Measurements from ENCODE around the gene UQCRFS1.
"Not testable (repeated sequence)": the region's sequence is repeated elsewhere in the genome, so short reads cannot be mapped to it uniquely, and the experiment has no call there.

UQCRFS1 gene

DNA sequence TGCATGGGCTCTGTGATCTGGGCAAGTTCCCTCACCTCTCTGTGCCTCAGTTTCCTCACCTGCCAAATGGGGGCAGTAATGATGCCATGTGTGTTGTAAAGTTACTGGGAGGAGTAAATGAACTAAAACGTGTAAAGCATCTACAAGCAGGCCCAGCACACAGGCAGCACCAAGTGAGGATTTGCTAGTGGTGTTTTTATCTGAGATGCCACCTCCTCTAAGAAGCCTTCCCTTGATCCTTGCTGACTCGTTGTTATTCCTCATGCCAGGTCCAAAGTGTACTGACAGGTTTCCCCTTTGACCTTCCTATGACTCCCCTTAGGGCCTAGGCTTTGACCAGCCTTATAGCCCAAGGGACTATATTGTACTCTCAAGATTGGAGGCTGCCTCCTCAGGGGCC lies 1.5 kb upstream of the UQCRFS1 start:
- DNase-seq (ENCODE audit: low read depth in 2 of 2), result no peak

- DNase-seq (ENCODE audit: low read depth in 2 of 2), result no peak
Observed at GRCh38 chr19:29212356-29212647, 649 bp downstream of the UQCRFS1 start.

- DNase-seq (ENCODE audit: low read depth in 2 of 2), result no peak
Observed at GRCh38 chr19:29211562-29212355, 1.2 kb downstream of the UQCRFS1 start.

- not testable (repeated sequence) for DNase-seq (ENCODE audit: low read depth in 2 of 2)
Observed at GRCh38 chr19:29211041-29211440, 1.9 kb downstream of the UQCRFS1 start.

GRCh38 chr19:29210502-29210901 lies 2.4 kb downstream of the UQCRFS1 start:
- not testable (repeated sequence) for DNase-seq (ENCODE audit: low read depth in 2 of 2)

DNA sequence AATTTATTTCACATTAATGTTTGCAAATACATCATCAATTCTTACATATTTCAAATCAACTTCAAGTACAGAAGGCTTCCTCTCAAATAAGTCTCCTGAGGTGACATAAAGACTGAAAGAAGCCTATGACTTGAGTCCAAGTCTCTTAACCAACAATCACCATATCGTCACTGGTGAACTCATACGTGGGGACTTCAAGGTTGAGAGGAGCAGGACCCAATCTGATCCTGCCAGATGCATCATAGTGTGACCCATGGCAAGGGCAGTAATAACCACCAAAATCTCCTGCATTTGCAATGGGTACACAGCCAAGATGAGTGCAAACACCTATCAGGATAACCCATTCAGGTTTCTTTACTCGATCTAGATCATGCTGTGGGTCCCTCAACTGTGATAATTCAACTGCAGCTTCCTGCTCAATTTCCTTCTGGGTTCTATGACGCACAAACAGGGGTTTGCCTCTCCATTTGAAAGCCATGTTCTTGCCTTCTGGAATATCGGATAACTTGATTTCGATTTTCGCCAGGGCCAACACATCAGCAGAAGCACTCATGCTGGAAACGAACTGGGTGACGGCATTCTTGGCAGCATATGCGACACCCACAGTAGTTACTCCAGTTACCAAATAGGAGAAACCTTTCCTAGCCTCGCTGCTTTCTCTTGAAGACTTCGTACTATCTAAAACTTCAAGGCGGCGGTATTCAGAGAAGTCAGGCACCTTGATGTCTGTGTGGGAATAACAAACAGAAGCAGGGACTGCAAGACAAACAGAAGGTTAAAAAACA lies 5.4 kb downstream of the UQCRFS1 start:
- not testable (repeated sequence) for DNase-seq (ENCODE audit: low read depth in 2 of 2)

DNA sequence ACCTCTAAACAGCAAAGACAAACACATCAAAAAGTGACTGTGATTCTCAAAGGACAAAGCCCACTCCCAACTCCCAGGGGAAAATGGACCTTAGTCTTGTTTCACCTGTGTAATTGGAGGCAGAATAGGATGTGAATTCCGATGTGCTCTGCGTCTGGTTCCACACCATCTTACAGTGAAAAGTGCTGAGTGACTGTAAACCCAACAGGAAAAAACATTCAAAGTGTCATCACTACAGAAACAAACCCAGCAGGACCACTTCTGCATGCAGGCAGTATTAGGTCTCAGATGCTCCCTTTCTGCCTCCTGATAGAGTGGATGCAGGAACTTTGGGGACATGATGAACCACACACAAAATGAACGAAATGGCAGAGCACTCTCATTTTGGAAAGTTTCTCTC lies 6.5 kb downstream of the UQCRFS1 start:
- no peak for DNase-seq (ENCODE audit: low read depth in 2 of 2)

DNA sequence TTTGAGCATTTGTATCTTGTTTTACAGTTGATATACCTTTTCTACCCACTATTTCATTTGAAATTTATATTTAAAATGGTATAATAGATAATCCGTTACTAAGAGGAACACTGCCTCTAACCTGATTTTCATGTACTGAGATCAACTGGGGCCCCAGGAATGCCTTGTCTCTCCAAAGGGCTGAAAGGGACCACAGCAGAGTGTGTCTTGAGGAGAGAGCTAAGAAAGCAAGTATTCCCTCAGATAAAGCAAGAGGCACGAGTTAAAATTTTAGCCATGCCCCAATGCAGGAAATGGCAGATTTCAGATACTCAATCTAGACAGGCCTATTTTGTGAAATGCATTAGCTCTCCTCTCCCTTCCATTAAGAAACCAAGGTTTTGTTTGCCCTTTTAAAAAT lies 10.7 kb downstream of the UQCRFS1 start:
- no peak for DNase-seq (ENCODE audit: low read depth in 2 of 2)

DNA sequence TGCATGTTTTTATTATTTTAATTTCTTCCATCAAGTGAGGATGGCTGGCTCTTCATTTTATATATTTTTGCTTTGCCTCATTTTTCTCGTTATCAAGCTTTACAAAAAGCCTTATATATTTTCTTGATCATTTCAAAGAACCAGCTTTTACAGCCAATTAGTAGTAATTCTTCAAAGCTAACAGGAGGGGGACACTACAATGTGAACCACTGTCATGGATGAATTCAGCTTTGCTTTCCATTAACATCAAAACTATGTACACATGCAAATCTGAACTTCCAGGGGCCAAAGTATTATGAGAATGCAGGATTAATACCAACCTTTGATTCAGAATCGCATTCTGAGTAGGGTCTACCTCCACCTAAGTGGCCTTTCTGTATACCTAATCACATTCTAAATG lies 11.1 kb downstream of the UQCRFS1 start:
- no peak for DNase-seq (ENCODE audit: low read depth in 2 of 2)

DNA sequence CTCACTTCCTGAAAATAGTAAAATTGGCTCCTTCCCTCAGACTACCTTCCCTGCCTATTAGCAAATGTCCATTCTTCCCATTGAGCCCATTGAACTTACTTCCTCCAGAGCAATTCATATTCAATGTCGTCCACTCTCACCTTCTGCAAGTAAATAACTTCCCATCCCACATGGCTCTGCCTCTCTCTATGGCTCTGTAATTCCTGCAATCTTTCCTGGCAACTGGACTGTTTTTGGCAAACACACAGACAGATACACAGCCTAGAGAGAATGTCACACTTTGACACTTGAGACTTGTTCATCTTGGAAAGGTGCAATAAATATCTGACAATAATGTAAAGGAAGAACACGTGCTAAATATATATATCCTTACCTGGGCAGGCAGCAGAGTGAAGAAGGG lies 18.3 kb downstream of the UQCRFS1 start:
- DNase-seq (ENCODE audit: low read depth in 2 of 2), result no peak

DNA sequence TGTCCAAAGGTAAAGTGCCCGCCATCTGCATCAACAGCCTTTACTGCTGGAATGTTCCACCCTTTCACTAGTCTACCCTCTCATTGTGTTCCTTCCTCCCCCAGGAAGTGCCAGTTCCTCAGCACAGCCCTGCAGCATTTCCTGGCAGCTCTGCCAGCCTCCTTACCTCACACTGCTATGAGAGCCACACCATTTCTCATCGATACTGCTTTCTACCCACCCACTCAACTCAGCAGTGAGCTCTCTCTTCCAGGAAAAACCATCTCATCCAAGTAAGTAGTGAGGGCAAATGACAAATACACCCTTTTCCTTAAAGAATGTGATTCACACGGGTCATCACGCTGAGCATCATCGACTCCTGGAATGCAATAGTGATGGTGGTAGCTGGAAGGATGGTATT lies 19.8 kb downstream of the UQCRFS1 start:
- no peak for DNase-seq (ENCODE audit: low read depth in 2 of 2)

GRCh38 chr19:29191005-29191404 lies 21.9 kb downstream of the UQCRFS1 start:
- DNase-seq (ENCODE audit: low read depth in 2 of 2), result no peak

- no peak for DNase-seq (ENCODE audit: low read depth in 2 of 2)
Observed at GRCh38 chr19:29189033-29189360, 24.0 kb downstream of the UQCRFS1 start.

GRCh38 chr19:29188289-29189032 lies 24.5 kb downstream of the UQCRFS1 start:
- no peak for DNase-seq (ENCODE audit: low read depth in 2 of 2)

DNA sequence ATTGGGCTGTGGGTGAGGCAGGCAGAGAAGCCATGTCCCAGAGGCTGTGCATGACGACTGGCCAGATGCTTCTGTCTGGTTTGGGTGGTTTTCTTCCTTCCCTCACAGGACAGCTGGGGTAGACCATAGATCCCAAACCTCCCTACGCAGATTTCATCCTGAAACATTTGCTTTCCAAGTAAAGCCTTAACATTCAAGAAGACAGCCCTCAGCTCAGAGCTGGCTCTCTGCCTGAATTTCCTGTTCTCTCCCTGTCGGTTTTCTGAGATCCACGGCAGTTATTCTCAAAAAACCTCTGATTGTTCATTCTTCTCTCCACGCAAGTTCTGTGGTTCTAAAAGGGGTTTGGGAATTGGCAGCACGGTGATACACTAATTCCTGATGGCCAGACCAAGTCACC lies 25.3 kb downstream of the UQCRFS1 start:
- no peak for DNase-seq (ENCODE audit: low read depth in 2 of 2)

- DNase-seq (ENCODE audit: low read depth in 2 of 2), result no peak
Observed at GRCh38 chr19:29185427-29185826, 27.5 kb downstream of the UQCRFS1 start.

- DNase-seq (ENCODE audit: low read depth in 2 of 2), result no peak
Observed at GRCh38 chr19:29176981-29177754, 35.8 kb downstream of the UQCRFS1 start.

DNA sequence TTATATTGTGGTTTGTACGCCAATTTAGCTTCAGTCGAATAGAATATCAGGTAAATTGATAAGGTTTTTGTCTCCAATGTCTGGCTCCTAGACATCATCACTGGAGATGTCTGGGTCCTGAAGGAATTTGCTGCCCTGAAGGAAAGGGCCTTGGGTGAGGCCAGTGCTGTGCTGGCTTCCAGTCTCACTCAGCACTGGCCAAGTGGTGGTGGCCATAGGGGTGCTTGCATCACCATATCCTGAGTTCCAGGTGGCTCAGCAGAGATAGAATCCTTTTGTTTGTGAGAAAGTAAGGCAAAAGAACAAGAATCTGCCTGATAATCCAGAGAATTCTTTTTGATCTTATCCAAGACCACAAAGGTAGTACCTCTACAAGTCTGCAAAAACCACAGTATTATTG lies 39.1 kb downstream of the UQCRFS1 start:
- DNase-seq (ENCODE audit: low read depth in 2 of 2), result no peak

- DNase-seq (ENCODE audit: low read depth in 2 of 2), result no peak
Observed at GRCh38 chr19:29172302-29172701, 40.6 kb downstream of the UQCRFS1 start.

DNA sequence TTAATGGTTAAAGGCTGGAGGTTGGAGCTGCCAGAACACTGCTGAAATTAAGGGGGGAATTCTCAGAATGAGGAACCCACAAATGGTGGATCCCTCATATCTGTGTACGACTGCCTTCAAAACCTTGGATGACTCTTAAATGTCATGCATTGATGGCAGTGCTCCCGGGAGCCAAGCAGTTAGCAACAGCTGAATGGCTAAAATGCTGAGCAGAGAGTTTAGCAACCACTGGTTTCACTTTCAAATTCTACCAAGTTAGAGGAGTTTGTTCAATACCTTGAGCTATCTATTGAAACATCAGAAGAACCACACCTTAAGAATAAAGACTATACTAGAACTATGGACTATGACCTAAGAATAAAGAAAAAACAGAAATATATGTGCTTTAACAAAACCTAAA lies 41.4 kb downstream of the UQCRFS1 start:
- DNase-seq (ENCODE audit: low read depth in 2 of 2), result no peak

DNA sequence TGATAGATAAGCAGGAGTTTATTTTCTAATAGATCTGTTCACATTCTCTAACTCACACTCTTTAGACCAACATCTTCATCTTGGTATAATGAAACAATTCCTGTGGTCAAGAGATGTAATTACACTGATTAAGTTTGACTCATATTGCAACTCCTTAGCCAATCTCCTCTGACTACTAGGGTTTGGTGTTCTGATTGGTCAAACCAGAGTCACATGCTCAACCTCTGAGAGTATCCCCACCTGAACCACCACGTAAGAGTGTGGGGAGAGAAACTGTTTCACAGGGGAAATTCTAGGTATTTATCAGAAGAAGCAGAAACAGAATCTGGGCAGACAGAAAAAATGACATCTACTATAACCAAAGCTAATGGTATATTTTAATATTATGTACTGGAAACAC lies 42.4 kb downstream of the UQCRFS1 start:
- DNase-seq (ENCODE audit: low read depth in 2 of 2), result no peak

- DNase-seq (ENCODE audit: low read depth in 2 of 2), result no peak
Observed at GRCh38 chr19:29162694-29163093, 50.3 kb downstream of the UQCRFS1 start.
